GM23338 (cell line): ENCODE measurements around the gene MVB12B. TPM values are rescaled to one million over a fixed set of nuclear protein-coding genes. Genes with fewer than 3 reads are reported as not detected.

Experiments
- ATAC-seq: fragments of 200-7000 bp; cut with Tn5 transposase; 3 replicates; pipeline ENCODE4 v1.9.1; 2020
- DNase-seq: peaks from one replicate; pipeline ENCODE4 v3.0.0-alpha.2; 2015; ENCODE audit warnings: low spot score
- H2AFZ ChIP-seq: fragments of 200-600 bp; sonication (generic); 2 replicates; pipeline ENCODE4 v1.8.0; 2016; ENCODE audit warnings: antibody characterized with exemption, mild to moderate bottlenecking, moderate library complexity
- H3F3A ChIP-seq: fragments of 200-600 bp; sonication (generic); replicated peaks from 2 replicates; pipeline ENCODE4 v1.8.0; 2017; ENCODE audit warnings: antibody characterized with exemption, mixed run types, low read depth
- H3K27ac ChIP-seq: fragments of 200-600 bp; sonication (generic); 2 replicates; pipeline ENCODE4 v1.6.1; 2016; ENCODE audit warnings: low read depth
- H3K27me3 ChIP-seq: fragments of 200-600 bp; sonication (generic); 2 replicates; pipeline ENCODE4 v1.8.0; 2016; ENCODE audit warnings: mild to moderate bottlenecking, mixed run types, moderate library complexity; ENCODE audit not compliant: insufficient read depth
- H3K36me3 ChIP-seq: fragments of 200-600 bp; sonication (generic); 2 replicates; pipeline ENCODE4 v1.8.0; 2016; ENCODE audit warnings: mild to moderate bottlenecking; ENCODE audit not compliant: insufficient read depth
- H3K4me1 ChIP-seq: fragments of 200-600 bp; sonication (generic); 2 replicates; pipeline ENCODE4 v1.8.0; 2016; ENCODE audit warnings: mild to moderate bottlenecking, moderate library complexity; ENCODE audit not compliant: insufficient read depth
- H3K4me2 ChIP-seq: fragments of 200-600 bp; sonication (generic); 2 replicates; pipeline ENCODE4 v1.7.1; 2017; ENCODE audit warnings: mixed run types
- H3K4me3 ChIP-seq: fragments of 200-600 bp; sonication (generic); 2 replicates; pipeline ENCODE4 v1.6.1; 2016; ENCODE audit warnings: mixed run types
- H3K79me2 ChIP-seq: fragments of 200-600 bp; sonication (generic); replicated peaks from 2 replicates; pipeline ENCODE4 v1.8.0; 2017; ENCODE audit warnings: mild to moderate bottlenecking; ENCODE audit not compliant: insufficient read depth
- H3K9me2 ChIP-seq: fragments of 200-600 bp; sonication (generic); 2 replicates; pipeline ENCODE4 v1.8.0; 2017; ENCODE audit not compliant: insufficient read depth
- H4K20me1 ChIP-seq: fragments of 200-600 bp; sonication (generic); replicated peaks from 2 replicates; pipeline ENCODE4 v1.8.0; 2017; ENCODE audit warnings: mild to moderate bottlenecking; ENCODE audit not compliant: insufficient read depth
- H3K27ac Mint-ChIP-seq: 2 replicates; pipeline ENCODE4 v1.8.0; 2020; ENCODE audit warnings: inconsistent platforms, mild to moderate bottlenecking, moderate library complexity, mixed read lengths
- H3K27me3 Mint-ChIP-seq: 3 replicates; pipeline ENCODE4 v1.8.0; 2022; ENCODE audit warnings: low read depth, mild to moderate bottlenecking, moderate library complexity, mixed read lengths, inconsistent platforms; ENCODE audit not compliant: insufficient read depth, poor library complexity
- H3K36me3 Mint-ChIP-seq: 3 replicates; pipeline ENCODE4 v1.8.0; 2021; ENCODE audit warnings: low read depth, mild to moderate bottlenecking, inconsistent platforms, moderate library complexity, mixed read lengths
- H3K4me1 Mint-ChIP-seq: 3 replicates; pipeline ENCODE4 v1.8.0; 2020; ENCODE audit warnings: mild to moderate bottlenecking, inconsistent platforms, mixed read lengths
- H3K4me3 Mint-ChIP-seq: 3 replicates; pipeline ENCODE4 v1.8.0; 2021; ENCODE audit warnings: moderate library complexity, mild to moderate bottlenecking, inconsistent platforms, mixed read lengths
- H3K9me3 Mint-ChIP-seq: 3 replicates; pipeline ENCODE4 v1.8.0; 2020; ENCODE audit warnings: moderate library complexity, mild to moderate bottlenecking, inconsistent platforms, mixed read lengths
- CTCF ChIP-seq, 2 experiments: fragments of 200-600 bp in 1 of 2; sonication (generic) in 1 of 2; conservative IDR thresholded peaks; 2 replicates each; pipeline versions ENCODE4 v1.5.1 to v1.6.1; 2016 to 2017; ENCODE audit warnings: antibody characterized with exemption in 2 of 2, low read depth in 2 of 2, mild to moderate bottlenecking in 2 of 2, moderate library complexity in 1 of 2
- EZH2 ChIP-seq: fragments of 200-600 bp; sonication (generic); IDR thresholded peaks from one replicate; pipeline ENCODE4 v1.8.0; 2017; ENCODE audit warnings: antibody characterized with exemption, mild to moderate bottlenecking, low read depth; ENCODE audit not compliant: unreplicated experiment
- JUNB ChIP-seq: IDR thresholded peaks from one replicate; pipeline ENCODE4 v1.6.1; 2016; ENCODE audit warnings: antibody characterized with exemption; ENCODE audit not compliant: unreplicated experiment
- NANOG ChIP-seq: IDR thresholded peaks from 2 replicates; pipeline ENCODE4 v1.6.1; 2016; ENCODE audit warnings: antibody characterized with exemption, borderline replicate concordance
- STAT1 ChIP-seq: IDR thresholded peaks from one replicate; pipeline ENCODE4 v1.6.1; 2016; ENCODE audit warnings: antibody characterized with exemption; ENCODE audit not compliant: unreplicated experiment
- ZNF114 ChIP-seq: fragments of 250-450 bp; sonication (Bioruptor Pico); IDR thresholded peaks from 2 replicates; pipeline ENCODE4 v1.5.0; 2020; ENCODE audit warnings: mild to moderate bottlenecking, moderate library complexity
- ZNF331 ChIP-seq: fragments of 250-450 bp; sonication (Bioruptor Pico); IDR thresholded peaks from 2 replicates; pipeline ENCODE4 v1.5.0; 2020; ENCODE audit warnings: low read depth, mild to moderate bottlenecking, moderate library complexity
- ZNF462 ChIP-seq: fragments of 250-450 bp; sonication (Bioruptor Pico); IDR thresholded peaks from 2 replicates; pipeline ENCODE4 v1.5.0; 2020; ENCODE audit warnings: mild to moderate bottlenecking, moderate library complexity
- polyA plus RNA-seq: library from polyadenylated mRNA; unstranded; fragments of >200 nt; fragmentation: Nextera tagmentation; extraction: Ambion mirVana; gene quantifications from 2 replicates; pipeline ENCODE4 v1.2.1, GENCODE V29; 2016
- total RNA-seq: library from RNA; depleted of rRNA; stranded (reverse); fragments of >200 nt; shearing (Covaris generic); gene quantifications from 2 replicates; pipeline ENCODE4 v1.2.3, GENCODE V29; 2014

The MVB12B gene
- total and polyA plus RNA-seq, 2 experiments from 2014 or later = 1.9 to 6.6 TPM

DNA sequence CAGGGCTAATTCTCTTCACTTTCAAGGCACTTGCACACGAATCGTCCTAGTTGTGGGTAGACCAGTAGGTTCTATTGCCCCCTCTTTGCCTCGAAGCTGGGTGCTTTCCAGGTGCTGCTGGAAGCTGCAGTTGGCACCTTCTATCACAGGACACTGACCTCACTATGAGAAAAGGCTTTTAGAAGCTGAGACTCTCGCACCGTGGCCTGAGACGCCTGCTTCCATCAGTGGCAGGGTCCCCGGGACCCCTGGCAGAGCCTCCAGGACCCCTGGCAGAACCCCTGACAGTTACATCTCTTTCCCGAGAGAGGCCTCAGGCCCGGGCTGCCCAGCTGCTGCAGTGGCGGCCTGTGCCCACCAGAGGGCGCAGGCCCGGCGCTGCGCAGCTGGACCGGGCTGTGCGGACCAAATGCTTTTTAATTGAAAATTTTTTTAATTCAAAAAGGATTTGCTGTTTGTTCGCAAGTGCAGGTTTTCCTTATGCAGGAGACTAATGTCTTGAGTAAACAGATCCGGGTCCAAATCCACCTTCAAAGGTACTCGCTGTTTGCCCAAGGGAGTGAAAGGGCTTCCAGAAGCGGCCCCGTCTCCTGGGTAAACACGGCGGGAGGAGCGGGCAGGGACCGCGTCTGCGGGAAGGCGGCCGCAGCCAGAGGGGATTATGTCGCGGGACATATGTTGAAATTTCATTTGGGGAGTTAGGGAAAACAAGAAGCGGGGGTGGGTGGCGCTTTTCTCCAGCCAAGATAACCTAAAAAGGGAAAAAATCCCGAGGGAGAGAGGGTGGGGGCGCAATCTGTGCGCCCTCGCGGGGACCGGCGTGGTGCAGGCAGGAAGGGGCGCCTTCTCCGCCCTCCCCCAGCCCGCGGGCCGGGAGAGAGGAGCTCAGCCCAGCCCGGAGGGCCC, 172.6 kb downstream of the MVB12B start:
- H3K27ac ChIP-seq = no peak overlapping the region
- H2AFZ ChIP-seq = peak overlapping the region; percentile 92
- DNase-seq = peak; percentile 68
- no peaks in the 10 kb centered on the region for H3K36me3 ChIP-seq
- peaks cover 15% of the 10 kb centered on the region for H3K27me3 ChIP-seq
- H3K9me2 ChIP-seq = no peaks in the 10 kb centered on the region
- peak overlapping the region; percentile 66 for H3K4me3 ChIP-seq
- ATAC-seq = peak; percentile 23
- peaks cover 15% of the 10 kb centered on the region for H3K27me3 Mint-ChIP-seq
- no peaks in the 10 kb centered on the region for H4K20me1 ChIP-seq
- H3K9me3 Mint-ChIP-seq = no peaks in the 10 kb centered on the region
- H3K4me1 Mint-ChIP-seq = peaks cover 16% of the 10 kb centered on the region
- H3K4me2 ChIP-seq = peak overlapping the region; percentile 86
- no peaks in the 10 kb centered on the region for H3K79me2 ChIP-seq
- H3K4me3 Mint-ChIP-seq = peak overlapping the region; percentile 78
- H3K4me1 ChIP-seq = peaks cover 2% of the 10 kb centered on the region; the same call in 1 of the 2 replicates
- no peak overlapping the region for H3K27ac Mint-ChIP-seq
- no peaks in the 10 kb centered on the region for H3K36me3 Mint-ChIP-seq
- H3F3A ChIP-seq = 0 out of 2 replicates have a peak, but pooled peaks cover 4% of the 10 kb centered on the region
- TF ChIP-seq STAT1 (no peak), EZH2 (peak; percentile 57), JUNB (no peak), CTCF (conservative IDR thresholded peaks at IDR 0.05; ENCODE audit: low read depth in 2 of 2) (peak; percentile 81 to 99), ZNF114 (no peak)

- H3K27ac Mint-ChIP-seq = no peak overlapping the region
- H3K79me2 ChIP-seq = no peaks in the 10 kb centered on the region
- peaks cover 15% of the 10 kb centered on the region for H3K27me3 ChIP-seq
- 0 out of 2 replicates have a peak, but pooled peaks cover 4% of the 10 kb centered on the region for H3F3A ChIP-seq
- no peaks in the 10 kb centered on the region for H3K36me3 Mint-ChIP-seq
- peak overlapping the region; percentile 92 for H2AFZ ChIP-seq
- peak overlapping the region; percentile 86 for H3K4me2 ChIP-seq
- H4K20me1 ChIP-seq = no peaks in the 10 kb centered on the region
- no peak overlapping the region for H3K27ac ChIP-seq
- peak overlapping the region; percentile 66 for H3K4me3 ChIP-seq
- no peaks in the 10 kb centered on the region for H3K9me3 Mint-ChIP-seq
- peaks cover 15% of the 10 kb centered on the region for H3K27me3 Mint-ChIP-seq
- peaks cover 16% of the 10 kb centered on the region for H3K4me1 Mint-ChIP-seq
- peak; percentile 19 for ATAC-seq
- H3K36me3 ChIP-seq = no peaks in the 10 kb centered on the region
- no peak for TF ChIP-seq ZNF462 (CRISPR knock-in tag)
- no peak for TF ChIP-seq CTCF (conservative IDR thresholded peaks at IDR 0.05; ENCODE audit: low read depth in 2 of 2)
- no peak for TF ChIP-seq EZH2
- TF ChIP-seq JUNB = no peak
- TF ChIP-seq NANOG = no peak
- TF ChIP-seq ZNF331 (CRISPR knock-in tag) = no peak
- TF ChIP-seq STAT1 = no peak
- no peak for TF ChIP-seq ZNF114
- H3K4me1 ChIP-seq = peaks cover 2% of the 10 kb centered on the region; the same call in 1 of the 2 replicates
- H3K4me3 Mint-ChIP-seq = peak overlapping the region; percentile 78
- DNase-seq = peak; percentile 58
- H3K9me2 ChIP-seq = no peaks in the 10 kb centered on the region
Measured at GRCh38 chr9:126499911-126500599, 173.4 kb downstream of the MVB12B start.
